ENCODE data around the gene IRAK1. TPM values are rescaled to one million over a fixed set of nuclear protein-coding genes. Genes with fewer than 3 reads are reported as not detected.

The IRAK1 gene
- total RNA-seq, 4 donors from 2014 or later, result 73.5 to 117 (median 96.8) TPM

DNA sequence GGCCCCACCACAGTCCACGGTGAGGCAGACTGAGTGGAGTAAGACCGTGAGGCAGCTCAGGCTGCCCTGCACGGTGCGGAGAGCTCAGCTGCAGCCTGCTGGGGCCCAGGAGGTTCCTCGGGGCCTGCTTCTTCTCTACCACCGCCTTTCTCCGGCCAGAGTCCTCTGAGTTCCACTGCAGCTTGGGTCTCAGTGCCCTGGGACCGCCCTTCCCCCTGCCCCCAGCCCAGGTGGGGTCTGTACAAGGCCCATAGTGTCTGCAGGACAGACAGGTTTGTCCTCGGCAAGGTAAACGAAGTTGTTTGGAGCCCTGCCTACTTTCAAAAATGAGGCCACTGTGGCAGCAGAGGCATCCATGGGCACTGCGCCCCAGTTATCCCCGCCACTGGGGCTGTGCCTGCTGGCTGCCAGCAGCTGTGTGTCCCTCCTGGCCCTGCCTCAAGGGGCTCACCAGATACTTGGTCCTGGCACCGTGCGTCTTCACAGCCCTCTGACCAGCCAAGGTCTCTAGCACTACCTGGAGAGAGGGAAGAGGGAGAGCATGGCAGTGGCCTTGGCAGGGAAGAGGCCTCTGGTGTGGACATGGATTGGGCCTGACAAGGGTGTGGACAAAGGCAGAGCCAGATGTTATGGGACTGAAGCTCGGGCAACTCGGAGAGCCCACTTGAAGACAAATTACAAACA is 4.0 kb downstream of the IRAK1 start:
- Histone ChIP-seq H3K9me3 (no peaks in the 10 kb centered on the region), H3K4me3 (no peak overlapping the region), H3K36me3 (peaks cover 0 to 63% (median 19%) of the 10 kb centered on the region in 3 donors), H3K4me1 (peaks cover 9 to 43% (median 15%) of the 10 kb centered on the region in 3 donors), H3K27me3 (peaks cover 0 to 3% (median 0%) of the 10 kb centered on the region in 4 donors), H3K27ac (no peak overlapping the region)
- intact Hi-C loops (cut with DNase I), result no loop called here
- no peak for DNase-seq
- no peak for TF ChIP-seq POLR2A (IDR thresholded peaks at IDR 0.05)
- TF ChIP-seq, protein P1, sequence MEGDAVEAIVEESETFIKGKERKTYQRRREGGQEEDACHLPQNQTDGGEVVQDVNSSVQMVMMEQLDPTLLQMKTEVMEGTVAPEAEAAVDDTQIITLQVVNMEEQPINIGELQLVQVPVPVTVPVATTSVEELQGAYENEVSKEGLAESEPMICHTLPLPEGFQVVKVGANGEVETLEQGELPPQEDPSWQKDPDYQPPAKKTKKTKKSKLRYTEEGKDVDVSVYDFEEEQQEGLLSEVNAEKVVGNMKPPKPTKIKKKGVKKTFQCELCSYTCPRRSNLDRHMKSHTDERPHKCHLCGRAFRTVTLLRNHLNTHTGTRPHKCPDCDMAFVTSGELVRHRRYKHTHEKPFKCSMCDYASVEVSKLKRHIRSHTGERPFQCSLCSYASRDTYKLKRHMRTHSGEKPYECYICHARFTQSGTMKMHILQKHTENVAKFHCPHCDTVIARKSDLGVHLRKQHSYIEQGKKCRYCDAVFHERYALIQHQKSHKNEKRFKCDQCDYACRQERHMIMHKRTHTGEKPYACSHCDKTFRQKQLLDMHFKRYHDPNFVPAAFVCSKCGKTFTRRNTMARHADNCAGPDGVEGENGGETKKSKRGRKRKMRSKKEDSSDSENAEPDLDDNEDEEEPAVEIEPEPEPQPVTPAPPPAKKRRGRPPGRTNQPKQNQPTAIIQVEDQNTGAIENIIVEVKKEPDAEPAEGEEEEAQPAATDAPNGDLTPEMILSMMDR (IDR thresholded peaks at IDR 0.05), result no peak
- WGBS, 2 donors, result 50 to 79% methylated on average over 4 to 10 of the region's 16 CpGs

DNA sequence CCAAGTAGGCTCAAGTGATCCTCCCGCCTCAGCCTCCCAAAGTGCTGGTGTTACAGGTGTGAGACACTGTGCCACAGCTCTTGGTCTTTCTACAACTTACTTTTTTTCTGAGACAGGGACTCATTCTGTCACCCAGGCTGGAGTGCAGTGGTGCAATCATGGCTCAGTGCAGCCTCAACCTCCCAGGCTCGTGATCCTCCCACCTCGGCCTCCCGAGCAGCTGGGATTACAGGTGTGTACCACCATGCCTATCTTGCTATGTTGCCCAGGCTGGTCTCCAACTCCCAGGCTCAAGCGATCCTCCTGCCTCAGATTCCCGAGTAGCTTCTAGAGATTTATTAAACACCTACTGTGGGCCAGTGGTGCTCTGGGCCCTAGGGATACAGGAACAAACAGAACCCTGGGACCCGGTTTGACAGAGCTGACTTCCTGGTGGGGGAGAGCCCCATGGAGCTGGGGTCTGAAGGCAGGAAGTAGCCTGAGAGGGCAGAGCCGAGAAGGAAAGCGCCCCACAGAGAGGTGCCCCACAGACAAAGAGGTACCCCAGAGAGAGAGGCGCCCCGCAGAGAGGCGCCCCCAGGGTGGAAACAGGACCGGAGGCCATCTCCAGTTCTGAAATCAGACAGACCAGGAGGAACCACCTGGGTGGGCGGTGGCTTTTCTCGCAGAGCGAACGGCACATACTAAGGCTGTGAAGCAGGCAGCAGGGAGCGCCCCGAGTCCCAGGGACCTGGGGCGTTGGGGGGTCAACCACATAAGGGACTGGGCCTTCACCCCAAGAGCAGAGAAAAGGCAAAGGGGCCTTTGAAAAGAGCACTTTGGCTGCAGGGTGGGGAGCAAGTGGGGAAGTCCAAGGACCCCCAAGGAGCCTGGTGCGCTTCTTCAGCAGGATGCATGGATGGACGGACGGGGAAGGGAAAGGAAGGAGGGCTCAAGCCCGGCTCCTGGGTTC is 5.0 kb downstream of the IRAK1 start:
- peaks cover 0 to 3% (median 0%) of the 10 kb centered on the region in 4 donors for H3K27me3 ChIP-seq
- H3K27ac ChIP-seq, result no peak overlapping the region
- intact Hi-C loops (cut with DNase I), result no loop called here
- DNase-seq, result no peak
- H3K36me3 ChIP-seq, result peaks cover 0 to 68% (median 19%) of the 10 kb centered on the region in 3 donors
- H3K4me1 ChIP-seq, result peaks cover 4 to 37% (median 12%) of the 10 kb centered on the region in 3 donors
- TF ChIP-seq, protein P1 (IDR thresholded peaks at IDR 0.05), result no peak
- no peak for TF ChIP-seq POLR2A (IDR thresholded peaks at IDR 0.05)
- no peak overlapping the region for H3K4me3 ChIP-seq
- H3K9me3 ChIP-seq, result no peaks in the 10 kb centered on the region
- WGBS, 2 donors, result 88 to 94% methylated on average over 5 to 15 of the region's 24 CpGs

DNA sequence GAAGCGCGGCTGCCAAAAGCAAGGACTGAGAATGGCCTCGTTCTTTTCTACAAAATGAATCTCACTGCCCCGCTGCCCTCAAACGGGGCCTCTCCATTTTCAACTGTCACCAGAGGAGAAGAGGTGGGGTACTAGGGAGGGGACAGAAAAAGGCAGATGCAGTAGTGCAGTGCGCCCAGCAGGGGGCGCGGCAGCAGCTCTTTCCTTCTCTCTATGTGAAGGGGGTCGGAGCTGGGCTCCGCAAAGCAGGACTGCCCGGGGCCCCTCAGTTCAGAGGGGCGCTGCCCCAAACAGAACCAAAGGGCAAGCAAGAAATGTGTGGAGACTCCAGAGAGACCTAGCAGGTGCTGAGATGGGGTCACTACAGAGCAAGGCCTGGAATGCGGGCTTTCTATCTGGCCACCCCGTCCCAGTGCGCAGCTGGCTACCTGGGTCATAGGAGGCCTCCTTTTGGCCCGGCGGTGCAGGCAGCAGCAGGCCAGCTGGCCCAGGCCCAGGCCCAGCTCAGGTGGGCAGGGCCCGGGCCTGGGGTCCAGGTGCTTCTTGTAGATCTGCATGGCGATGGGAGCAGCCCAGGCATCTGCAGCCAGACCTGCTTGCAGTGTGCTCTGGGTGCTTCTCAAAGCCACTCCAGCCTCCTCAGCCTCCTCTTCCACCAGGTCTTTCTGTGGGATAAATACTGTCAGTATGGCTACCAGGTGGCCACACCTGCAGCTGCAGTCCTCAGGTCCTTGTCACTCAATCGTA is 5.9 kb downstream of the IRAK1 start:
- peaks cover 0 to 3% (median 0%) of the 10 kb centered on the region in 4 donors for H3K27me3 ChIP-seq
- WGBS, 2 donors, result 25 to 40% methylated on average over 2 to 13 of the region's 20 CpGs
- H3K4me3 ChIP-seq, result no peak overlapping the region
- no peak overlapping the region for H3K27ac ChIP-seq
- H3K9me3 ChIP-seq, result no peaks in the 10 kb centered on the region
- H3K36me3 ChIP-seq, result peaks cover 0 to 68% (median 19%) of the 10 kb centered on the region in 3 donors
- intact Hi-C loops (cut with DNase I), result no loop called here
- no peak for DNase-seq
- peaks cover 4 to 32% (median 11%) of the 10 kb centered on the region in 3 donors for H3K4me1 ChIP-seq
- no peak for TF ChIP-seq POLR2A (IDR thresholded peaks at IDR 0.05)
- TF ChIP-seq, protein P1 (IDR thresholded peaks at IDR 0.05), result peak; percentile 75 to 87 (median 82)

DNA sequence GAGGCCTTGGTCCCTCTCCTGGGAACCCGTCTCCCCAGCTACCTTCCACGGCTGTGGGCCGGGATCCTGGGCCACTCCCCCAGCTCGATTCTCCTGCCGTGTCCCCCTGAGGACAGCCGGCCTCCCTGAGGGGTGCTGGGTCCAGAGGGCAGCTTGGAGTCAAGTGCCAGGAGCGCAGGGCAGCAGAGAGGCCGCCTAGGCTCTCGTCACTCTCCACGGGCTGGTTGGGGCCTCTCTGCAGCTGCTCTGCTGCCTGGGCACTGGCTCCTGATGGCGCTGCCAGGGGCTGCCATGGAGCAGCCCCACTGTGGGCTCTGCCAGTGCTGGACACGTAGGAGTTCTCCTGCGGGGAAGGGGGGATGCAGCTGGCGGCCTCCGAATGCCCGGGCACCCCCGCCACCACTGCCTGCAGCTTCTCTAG is 6.7 kb downstream of the IRAK1 start:
- peak overlapping the region in 1 of 4 donors; percentile 34 for H3K27ac ChIP-seq
- intact Hi-C loops (cut with DNase I), result no loop called here
- peaks cover 1 to 25% (median 4%) of the 10 kb centered on the region in 3 donors for H3K4me1 ChIP-seq
- H3K4me3 ChIP-seq, result no peak overlapping the region
- WGBS, 2 donors, result no CpG with 5 or more reads among the region's 17 CpGs
- no peaks in the 10 kb centered on the region for H3K9me3 ChIP-seq
- H3K27me3 ChIP-seq, result peaks cover 0 to 3% (median 0%) of the 10 kb centered on the region in 4 donors
- no peak for TF ChIP-seq POLR2A (IDR thresholded peaks at IDR 0.05)
- TF ChIP-seq, protein P1 (IDR thresholded peaks at IDR 0.05), result no peak
- H3K36me3 ChIP-seq, result peaks cover 0 to 68% (median 19%) of the 10 kb centered on the region in 3 donors
- no peak for DNase-seq

Measured in esophagus squamous epithelium (tissue), 5 donors.